Mononuclear cell (primary cell): Measurements from ENCODE around the gene GYG1. TPM values are rescaled to one million over a fixed set of nuclear protein-coding genes. Genes with fewer than 3 reads are reported as not detected.

Source experiments
- H3K27me3 ChIP-seq: 2 replicates; pipeline ENCODE4 v1.6.0; 2011; ENCODE audit warnings: low read length, control low read depth; ENCODE audit not compliant: insufficient read depth
- H3K4me1 ChIP-seq: 2 replicates; pipeline ENCODE4 v1.5.1; 2011; ENCODE audit warnings: mild to moderate bottlenecking, low read length, control low read depth; ENCODE audit not compliant: insufficient read depth
- H3K4me3 ChIP-seq: 2 replicates; pipeline ENCODE4 v1.5.1; 2011; ENCODE audit warnings: mild to moderate bottlenecking, low read length, moderate library complexity
- H3K9me3 ChIP-seq: 2 replicates; pipeline ENCODE4 v1.5.1; 2011; ENCODE audit warnings: low read depth, mild to moderate bottlenecking, control low read depth, low read length
- total RNA-seq: library from RNA; depleted of rRNA; stranded (reverse); fragments of >200 nt; gene quantifications from one replicate; pipeline ENCODE4 v1.2.3, GENCODE V29; 2012

The GYG1 gene
- total RNA-seq, 1 donor = 33.4 TPM

DNA sequence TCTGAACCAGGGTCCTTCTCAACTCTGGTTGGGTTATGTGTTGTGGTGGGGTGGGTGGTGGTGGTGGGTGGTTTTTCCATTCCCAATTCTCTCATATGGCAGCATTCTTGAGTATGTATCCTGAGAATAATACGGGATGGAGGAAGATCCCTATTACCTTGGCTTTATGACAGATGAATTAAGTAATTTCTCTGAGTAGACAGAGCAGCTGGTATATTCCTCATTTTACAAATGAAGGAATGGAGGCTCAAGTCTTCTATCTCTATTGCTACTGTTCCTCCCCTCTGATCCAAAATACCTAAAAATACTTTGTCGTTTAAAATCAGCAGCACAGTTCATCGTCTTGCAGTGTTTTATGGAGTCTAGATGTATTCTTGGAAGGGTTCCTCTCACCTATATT lies 10.4 kb downstream of the GYG1 start:
- Histone ChIP-seq H3K4me1 (peaks cover 24% of the 10 kb centered on the region), H3K27me3 (no peaks in the 10 kb centered on the region), H3K9me3 (no peaks in the 10 kb centered on the region), H3K4me3 (no peak overlapping the region)

DNA sequence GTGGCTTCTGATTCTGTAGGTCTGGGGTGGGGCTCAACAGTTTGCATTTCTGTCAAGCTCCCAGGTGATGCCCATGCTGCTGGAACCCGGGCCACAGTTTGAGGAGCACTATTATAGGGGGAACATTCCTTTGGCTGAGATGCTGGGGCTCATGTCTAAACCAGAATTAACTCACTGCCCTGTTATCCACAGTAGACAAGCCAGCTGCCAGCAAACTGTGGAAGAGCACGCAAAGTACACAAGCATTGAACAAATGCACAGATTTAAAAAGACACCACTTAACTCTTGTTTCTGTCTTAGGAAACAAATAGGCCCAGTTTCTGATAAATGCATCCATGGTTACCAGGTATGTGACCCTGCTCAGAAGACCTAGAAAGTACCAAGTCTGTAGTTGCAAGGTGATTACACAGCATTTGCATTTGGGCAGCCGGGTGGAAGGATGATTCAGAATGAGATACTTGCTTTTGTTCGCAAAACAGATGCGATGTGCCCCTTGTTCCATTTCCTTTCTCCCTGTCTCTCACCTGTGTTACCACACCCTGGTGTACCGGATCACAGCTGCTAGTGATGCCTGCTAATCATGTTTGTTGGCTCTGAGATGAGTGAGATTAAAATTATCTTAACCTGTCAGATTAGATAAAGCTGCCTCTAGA lies 12.4 kb downstream of the GYG1 start:
- Histone ChIP-seq H3K4me1 (peaks cover 17% of the 10 kb centered on the region), H3K27me3 (no peaks in the 10 kb centered on the region), H3K9me3 (no peaks in the 10 kb centered on the region), H3K4me3 (no peak overlapping the region)

DNA sequence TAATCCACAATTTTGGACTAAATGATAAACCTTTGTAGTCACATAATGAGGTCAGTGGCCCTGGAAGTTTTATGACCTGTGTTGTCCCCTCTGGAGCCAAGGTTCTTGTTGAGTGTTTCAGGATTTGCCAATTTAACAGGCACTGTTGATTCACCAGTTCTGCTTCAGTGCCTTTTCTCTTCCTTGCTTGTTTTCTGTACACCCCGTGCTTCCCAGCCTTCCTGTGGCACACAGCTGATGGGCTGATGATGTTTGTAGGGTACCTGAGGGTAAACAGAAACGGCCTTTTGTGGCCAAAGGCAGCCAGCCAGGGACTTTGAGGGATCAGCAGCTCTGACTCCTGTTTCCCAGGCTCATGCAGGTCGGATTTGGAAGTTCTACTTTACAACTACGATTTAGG lies 13.3 kb downstream of the GYG1 start:
- Histone ChIP-seq H3K27me3 (no peaks in the 10 kb centered on the region), H3K4me1 (peaks cover 13% of the 10 kb centered on the region), H3K4me3 (no peak overlapping the region), H3K9me3 (no peaks in the 10 kb centered on the region)

- H3K9me3 ChIP-seq = no peaks in the 10 kb centered on the region
- no peaks in the 10 kb centered on the region for H3K27me3 ChIP-seq
- H3K4me1 ChIP-seq = peaks cover 10% of the 10 kb centered on the region
- no peak overlapping the region for H3K4me3 ChIP-seq
Measured at GRCh38 chr3:149005416-149005815, 14.1 kb downstream of the GYG1 start.

DNA sequence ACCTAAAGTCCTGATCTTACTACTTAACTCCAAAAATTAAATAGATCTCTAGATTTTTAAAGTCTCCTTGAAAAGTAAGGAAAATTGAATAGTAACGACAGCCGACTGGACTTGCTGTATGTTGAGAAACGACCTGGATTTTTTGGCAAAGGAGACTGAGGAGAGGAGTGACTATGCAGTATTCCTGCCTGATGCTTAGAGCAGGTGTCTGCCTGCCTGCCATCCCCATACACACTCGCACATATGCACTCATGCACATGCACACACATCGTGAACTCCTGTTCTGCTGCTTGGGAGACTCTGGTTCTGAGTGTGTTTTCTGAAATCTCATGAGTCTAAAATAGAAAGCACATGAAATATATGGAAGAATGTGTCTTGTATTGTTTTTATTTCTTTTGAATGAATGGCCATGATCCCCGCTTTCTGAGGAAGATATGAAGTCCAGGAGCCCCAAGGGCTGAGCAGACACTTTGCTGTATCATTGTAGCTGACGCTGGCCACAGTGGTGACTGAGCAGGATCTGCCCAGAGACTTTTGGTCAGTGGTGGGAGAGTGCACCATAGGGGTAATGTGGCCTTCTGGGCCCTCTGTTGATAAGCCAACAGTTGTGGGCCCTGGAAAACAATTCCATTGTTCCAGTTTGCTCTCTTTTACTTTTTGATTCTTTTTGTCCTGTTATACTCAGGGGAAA lies 16.4 kb downstream of the GYG1 start:
- peaks cover 13% of the 10 kb centered on the region for H3K4me1 ChIP-seq
- no peaks in the 10 kb centered on the region for H3K27me3 ChIP-seq
- H3K9me3 ChIP-seq = no peaks in the 10 kb centered on the region
- H3K4me3 ChIP-seq = no peak overlapping the region

GRCh38 chr3:149009732-149010131 lies 18.4 kb downstream of the GYG1 start:
- no peaks in the 10 kb centered on the region for H3K27me3 ChIP-seq
- H3K4me1 ChIP-seq = peaks cover 13% of the 10 kb centered on the region
- no peak overlapping the region for H3K4me3 ChIP-seq
- no peaks in the 10 kb centered on the region for H3K9me3 ChIP-seq

DNA sequence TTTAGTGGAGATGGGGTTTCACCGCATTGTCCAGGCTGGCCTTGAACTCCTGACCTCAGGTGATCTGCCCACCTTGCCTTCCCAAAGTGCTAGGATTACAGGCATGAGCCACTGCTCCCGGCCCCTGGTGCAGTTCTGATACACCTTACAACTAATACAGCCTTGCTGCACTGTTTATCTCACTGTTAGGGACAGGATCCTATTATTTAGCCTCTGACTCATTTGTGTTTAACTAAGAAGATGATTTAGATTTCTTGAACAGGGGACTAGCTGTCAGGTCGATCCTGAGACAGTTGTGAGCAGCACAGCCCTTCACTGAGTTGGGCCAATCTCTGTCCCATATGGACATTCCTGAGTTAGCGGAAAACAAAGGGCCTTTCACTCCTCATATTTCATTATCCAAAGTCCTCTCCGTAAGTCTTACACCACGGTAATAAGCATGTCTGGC lies 19.2 kb downstream of the GYG1 start:
- no peak overlapping the region for H3K4me3 ChIP-seq
- H3K9me3 ChIP-seq = no peaks in the 10 kb centered on the region
- peaks cover 13% of the 10 kb centered on the region for H3K4me1 ChIP-seq
- no peaks in the 10 kb centered on the region for H3K27me3 ChIP-seq

GRCh38 chr3:149010966-149011365 lies 19.6 kb downstream of the GYG1 start:
- Histone ChIP-seq H3K4me1 (peaks cover 13% of the 10 kb centered on the region), H3K4me3 (no peak overlapping the region), H3K27me3 (no peaks in the 10 kb centered on the region), H3K9me3 (no peaks in the 10 kb centered on the region)

- Histone ChIP-seq H3K4me1 (peaks cover 13% of the 10 kb centered on the region), H3K4me3 (no peak overlapping the region), H3K9me3 (no peaks in the 10 kb centered on the region), H3K27me3 (no peaks in the 10 kb centered on the region)
Measured at GRCh38 chr3:149011676-149012075, 20.3 kb downstream of the GYG1 start.

DNA sequence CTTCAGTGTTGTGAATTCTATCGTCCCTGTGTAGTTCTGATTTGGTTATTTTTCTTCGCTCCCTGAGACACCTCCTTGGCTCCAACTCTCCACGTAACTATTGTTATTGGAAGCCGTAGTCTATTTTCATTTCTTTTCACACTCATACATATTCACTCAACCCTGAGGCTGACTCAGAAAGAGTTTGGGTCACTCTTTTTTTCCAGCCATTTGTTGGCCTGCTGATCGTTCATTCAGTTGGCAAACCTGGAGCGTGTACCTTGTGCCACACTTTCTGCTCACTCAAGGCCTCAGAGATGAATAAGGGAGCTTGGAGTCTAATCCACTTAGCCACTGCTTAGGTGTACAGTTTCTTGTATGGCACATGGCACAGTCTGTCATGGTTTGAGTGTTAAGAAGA lies 22.4 kb downstream of the GYG1 start:
- no peak overlapping the region for H3K4me3 ChIP-seq
- H3K4me1 ChIP-seq = peaks cover 13% of the 10 kb centered on the region
- no peaks in the 10 kb centered on the region for H3K27me3 ChIP-seq
- H3K9me3 ChIP-seq = no peaks in the 10 kb centered on the region

DNA sequence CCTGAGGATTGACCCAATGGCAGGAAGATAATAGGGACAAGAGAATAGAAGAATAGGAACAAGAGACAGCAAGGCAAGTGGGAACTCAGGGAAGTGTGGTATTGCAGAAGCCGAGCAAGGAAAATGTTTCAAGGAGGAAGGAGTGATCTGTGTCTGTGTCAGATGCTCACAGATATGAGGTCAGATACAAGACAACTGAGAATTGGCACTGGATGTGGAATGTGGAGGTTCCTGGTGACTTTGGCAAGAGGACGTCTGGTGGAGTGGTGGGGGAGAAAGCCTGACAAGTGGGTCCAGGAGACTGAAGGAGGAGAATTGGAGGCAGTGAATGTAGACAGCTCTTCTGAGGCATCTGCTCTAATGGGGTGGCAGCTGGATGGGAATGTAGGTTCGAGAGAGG lies 24.1 kb downstream of the GYG1 start:
- no peaks in the 10 kb centered on the region for H3K27me3 ChIP-seq
- H3K9me3 ChIP-seq = no peaks in the 10 kb centered on the region
- no peak overlapping the region for H3K4me3 ChIP-seq
- peaks cover 3% of the 10 kb centered on the region for H3K4me1 ChIP-seq

- H3K9me3 ChIP-seq = no peaks in the 10 kb centered on the region
- H3K4me3 ChIP-seq = no peak overlapping the region
- H3K27me3 ChIP-seq = no peaks in the 10 kb centered on the region
- H3K4me1 ChIP-seq = no peaks in the 10 kb centered on the region
Measured at GRCh38 chr3:149016242-149016641, 24.9 kb downstream of the GYG1 start.

DNA sequence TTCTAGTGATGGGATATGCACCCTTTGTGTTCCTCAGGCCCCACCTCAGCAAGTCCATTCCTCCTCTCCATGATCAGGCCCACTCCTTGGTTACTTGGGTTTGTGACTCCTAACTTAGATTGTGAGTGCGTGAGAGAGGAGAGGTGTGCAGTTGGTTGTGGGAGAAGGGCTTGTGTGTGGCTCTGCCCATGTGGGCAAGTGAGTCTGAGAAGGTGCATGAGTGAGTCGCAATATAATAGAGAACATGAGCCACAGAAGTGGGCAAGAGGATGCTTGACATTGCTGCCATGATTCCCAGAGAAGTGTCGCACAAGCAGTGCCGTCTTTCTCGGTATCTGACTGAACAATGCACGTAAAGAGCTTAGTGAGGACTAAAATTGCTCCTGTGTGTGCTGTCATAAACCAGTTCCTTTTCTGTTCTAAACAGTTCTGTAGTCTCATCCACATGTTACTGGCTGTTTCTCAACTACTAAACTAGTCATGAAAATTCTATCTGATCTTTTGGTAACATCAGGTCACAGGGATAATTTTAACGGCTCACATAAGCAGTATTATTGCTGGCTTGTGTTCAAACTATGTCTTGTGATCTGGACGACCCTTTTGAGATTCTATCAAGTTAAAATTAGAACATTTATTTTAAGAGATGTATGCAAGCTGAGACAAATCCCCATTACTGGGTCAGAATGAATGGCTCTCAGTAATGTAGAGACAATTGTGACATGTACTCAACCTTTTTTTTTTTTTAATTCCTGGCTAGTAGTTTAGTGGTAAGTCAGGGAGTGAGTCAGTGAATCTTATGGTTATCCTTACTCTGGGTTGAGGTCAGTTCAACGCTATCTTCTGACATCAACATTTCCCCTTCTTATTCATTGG lies 25.6 kb downstream of the GYG1 start:
- no peak overlapping the region for H3K4me3 ChIP-seq
- no peaks in the 10 kb centered on the region for H3K4me1 ChIP-seq
- no peaks in the 10 kb centered on the region for H3K9me3 ChIP-seq
- no peaks in the 10 kb centered on the region for H3K27me3 ChIP-seq

GRCh38 chr3:149018247-149018646 lies 26.9 kb downstream of the GYG1 start:
- Histone ChIP-seq H3K4me1 (no peaks in the 10 kb centered on the region), H3K27me3 (no peaks in the 10 kb centered on the region), H3K4me3 (no peak overlapping the region), H3K9me3 (no peaks in the 10 kb centered on the region)

DNA sequence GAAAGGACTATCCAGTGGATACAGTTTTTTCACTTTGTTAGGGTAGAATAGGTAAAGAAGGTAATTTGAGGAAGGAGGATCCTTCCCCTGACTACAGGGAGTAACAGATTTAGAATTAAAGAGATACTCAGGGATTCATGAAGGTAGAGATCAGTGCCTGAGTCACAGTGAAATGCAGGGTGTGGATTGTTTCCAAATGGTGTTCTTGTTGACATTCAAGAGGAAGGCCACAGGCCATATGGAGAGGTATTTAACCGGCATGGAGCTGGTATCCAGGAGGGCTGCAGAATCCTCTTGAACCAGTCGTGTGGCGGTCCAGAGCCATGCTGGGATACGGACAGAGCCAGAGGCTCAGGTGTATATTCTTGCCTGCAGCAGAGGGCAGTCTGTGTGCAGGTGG lies 28.2 kb downstream of the GYG1 start:
- Histone ChIP-seq H3K9me3 (no peaks in the 10 kb centered on the region), H3K4me3 (no peak overlapping the region), H3K4me1 (no peaks in the 10 kb centered on the region), H3K27me3 (no peaks in the 10 kb centered on the region)
